HT-29 (cell line): ENCODE data around the gene DOC2A. TPM values are rescaled to one million over a fixed set of nuclear protein-coding genes. Genes with fewer than 3 reads are reported as not detected.
"Not testable (repeated sequence)": the region's sequence is repeated elsewhere in the genome, so short reads cannot be mapped to it uniquely, and the experiment has no call there.

ENCODE experiments used
- DNase-seq: peaks from one replicate; pipeline ENCODE4 v3.0.0-alpha.2; 2015; ENCODE audit warnings: low spot score
- total RNA-seq: library from RNA; depleted of rRNA; stranded (reverse); fragments of >200 nt; shearing (Covaris generic); gene quantifications from 2 replicates; pipeline ENCODE4 v1.2.3, GENCODE V29; 2014

The DOC2A gene
- total RNA-seq, 1 experiment from 2014 or later, result 0.89 TPM

- DNase-seq, result no peak
Observed at GRCh38 chr16:30027588-30028437, 17.0 kb upstream of the DOC2A start.

GRCh38 chr16:30026449-30026848, 15.6 kb upstream of the DOC2A start:
- DNase-seq, result no peak

DNA sequence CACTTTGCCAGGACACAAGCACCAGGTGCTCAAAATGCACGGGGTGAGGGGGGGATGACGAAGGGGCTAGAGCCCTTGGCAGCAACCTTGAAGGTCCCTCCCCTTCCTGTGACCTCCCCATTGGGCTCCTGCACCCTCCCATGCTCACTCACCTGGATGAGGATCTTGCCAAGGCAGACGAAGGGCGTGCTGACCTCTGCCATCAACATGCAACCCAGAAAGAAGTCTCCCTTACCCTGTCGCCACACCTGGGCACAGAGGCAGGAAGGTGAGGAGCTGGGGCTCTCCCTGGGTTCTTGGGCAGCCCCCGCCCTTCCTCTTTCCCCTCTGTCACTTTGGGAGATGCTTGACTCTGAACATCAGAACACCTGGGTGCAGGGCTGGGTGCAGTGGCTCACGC, 14.7 kb upstream of the DOC2A start:
- no peak for DNase-seq

- no peak for DNase-seq
Observed at GRCh38 chr16:30025156-30025555, 14.3 kb upstream of the DOC2A start.

- DNase-seq, result no peak
Observed at GRCh38 chr16:30024451-30024850, 13.6 kb upstream of the DOC2A start.

DNA sequence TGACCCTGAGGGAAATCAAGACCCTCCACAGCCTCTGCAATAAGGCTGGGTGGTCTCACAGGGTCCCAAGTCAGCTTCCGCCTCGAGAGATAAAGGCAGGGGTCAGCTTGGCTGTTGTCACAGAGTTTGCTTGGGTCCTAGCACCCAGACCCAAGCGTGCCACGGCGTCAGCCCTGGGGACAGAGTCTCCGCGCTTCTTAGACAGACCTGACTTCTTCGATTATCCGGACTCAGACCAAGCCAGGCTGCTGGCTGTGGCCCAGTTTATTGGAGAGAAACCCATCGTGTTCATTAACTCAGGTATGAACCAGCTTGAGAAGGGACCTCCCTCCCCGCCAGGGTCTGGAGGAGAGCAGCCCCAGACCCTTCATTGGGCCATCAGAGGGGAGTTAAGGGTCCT, 12.8 kb upstream of the DOC2A start:
- DNase-seq, result no peak

DNA sequence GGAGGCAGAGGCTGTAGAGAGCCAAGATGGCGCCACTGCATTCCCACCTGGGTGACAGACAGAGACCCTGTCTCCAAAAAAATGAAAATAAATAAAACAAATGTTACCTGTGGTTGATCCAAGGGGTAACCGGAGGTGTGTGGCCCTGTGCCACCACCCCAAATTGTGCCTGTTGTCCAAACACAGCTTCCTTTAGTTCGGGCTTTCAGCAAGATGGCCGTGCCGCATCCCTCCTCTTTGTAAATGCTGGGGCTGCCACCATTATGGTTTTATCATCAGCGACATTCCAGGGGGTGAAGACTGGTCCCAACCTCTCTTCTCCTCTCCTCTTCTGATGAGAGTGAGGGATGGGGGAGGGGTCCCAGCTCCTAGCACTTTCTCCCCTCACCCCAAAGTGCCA, 12.1 kb upstream of the DOC2A start, which contains the start of gene C16orf92:
C16orf92 (plus strand) TSS at position 312 of the 400 bp plus-strand sequence. CDS start 143 bp downstream, outside the sequence.
- DNase-seq, result no peak

GRCh38 chr16:30018731-30019158, 7.9 kb upstream of the DOC2A start:
- DNase-seq, result no peak

- not testable (repeated sequence) for DNase-seq
Observed at GRCh38 chr16:30017937-30018336, 7.1 kb upstream of the DOC2A start.

DNA sequence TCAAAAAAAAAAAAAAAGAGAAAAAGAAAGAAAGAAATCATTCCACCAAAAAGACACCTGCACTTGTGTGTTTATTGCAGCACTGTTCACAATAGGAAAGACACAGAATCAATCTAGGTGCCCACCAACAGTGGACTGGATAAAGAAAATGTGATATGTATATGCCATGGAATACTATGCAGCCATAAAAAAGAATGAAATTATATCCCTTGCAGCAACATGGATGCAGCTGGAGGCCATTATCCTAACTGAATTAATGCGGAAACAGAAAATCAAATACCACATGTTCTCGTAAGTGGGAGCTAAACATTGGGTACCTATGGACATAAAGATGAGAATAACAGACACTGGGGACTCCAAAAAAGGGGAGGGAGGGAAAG, 6.4 kb upstream of the DOC2A start:
- DNase-seq, result no peak

DNA sequence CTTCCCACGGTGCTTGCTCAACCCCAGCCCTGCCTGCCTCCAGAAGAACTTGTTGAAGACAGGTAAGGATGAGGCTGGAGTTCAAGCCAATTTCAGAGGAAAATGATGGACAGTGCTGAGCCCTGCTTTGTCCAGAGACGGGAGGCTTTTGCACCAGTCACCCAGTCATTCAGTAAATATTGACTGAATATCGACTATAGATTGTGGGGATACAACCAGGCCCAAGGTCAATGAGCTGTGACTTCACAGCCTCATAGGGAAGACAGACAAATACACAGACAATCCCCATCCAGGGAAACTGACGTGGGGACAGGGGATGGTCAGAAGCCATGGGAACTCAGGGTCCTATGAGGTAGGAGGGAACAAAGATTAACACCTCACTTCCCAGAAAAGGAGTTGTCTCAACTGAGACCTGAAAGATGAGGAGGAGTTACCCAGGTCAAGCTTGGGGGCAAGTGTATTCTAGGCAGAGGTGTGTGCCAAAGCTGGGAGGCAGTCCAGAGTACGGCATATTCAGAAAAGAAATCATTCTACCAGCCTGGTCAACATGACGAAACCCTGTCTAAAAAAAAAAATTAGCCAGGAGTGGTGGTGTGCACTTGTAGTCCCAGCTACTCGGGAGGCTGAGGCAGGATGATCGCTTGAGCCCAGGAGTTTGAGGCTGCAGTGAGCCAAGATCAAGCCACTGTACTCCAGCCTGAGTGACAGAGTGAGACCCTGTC, 5.9 kb upstream of the DOC2A start:
- DNase-seq, result no peak

DNA sequence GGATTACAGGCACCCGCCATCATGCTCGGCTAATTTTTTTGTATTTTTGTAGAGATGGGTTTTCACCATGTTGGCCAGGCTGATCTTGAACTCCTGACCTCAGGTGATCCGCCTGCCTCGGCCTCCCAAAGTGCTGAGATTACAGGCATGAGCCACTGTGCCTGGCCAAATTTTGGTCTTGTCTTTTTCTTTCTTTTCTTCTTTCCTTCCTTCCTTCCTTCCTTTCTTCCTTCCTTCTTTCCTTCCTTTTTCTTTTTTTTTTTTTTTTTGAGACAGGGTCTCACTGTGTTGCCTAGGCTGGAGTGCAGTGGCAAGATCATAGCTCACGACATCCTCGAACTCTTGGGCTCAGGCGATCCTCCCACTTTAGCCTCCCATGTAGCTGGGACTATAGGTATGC, 4.6 kb upstream of the DOC2A start:
- DNase-seq, result not testable (repeated sequence)

- DNase-seq, result not testable (repeated sequence)
Observed at GRCh38 chr16:30012598-30012997, 1.8 kb upstream of the DOC2A start.

GRCh38 chr16:30011714-30012504, 1.1 kb upstream of the DOC2A start:
- no peak for DNase-seq

- no peak for DNase-seq
Observed at GRCh38 chr16:30009990-30010843, 610 bp downstream of the DOC2A start.

DNA sequence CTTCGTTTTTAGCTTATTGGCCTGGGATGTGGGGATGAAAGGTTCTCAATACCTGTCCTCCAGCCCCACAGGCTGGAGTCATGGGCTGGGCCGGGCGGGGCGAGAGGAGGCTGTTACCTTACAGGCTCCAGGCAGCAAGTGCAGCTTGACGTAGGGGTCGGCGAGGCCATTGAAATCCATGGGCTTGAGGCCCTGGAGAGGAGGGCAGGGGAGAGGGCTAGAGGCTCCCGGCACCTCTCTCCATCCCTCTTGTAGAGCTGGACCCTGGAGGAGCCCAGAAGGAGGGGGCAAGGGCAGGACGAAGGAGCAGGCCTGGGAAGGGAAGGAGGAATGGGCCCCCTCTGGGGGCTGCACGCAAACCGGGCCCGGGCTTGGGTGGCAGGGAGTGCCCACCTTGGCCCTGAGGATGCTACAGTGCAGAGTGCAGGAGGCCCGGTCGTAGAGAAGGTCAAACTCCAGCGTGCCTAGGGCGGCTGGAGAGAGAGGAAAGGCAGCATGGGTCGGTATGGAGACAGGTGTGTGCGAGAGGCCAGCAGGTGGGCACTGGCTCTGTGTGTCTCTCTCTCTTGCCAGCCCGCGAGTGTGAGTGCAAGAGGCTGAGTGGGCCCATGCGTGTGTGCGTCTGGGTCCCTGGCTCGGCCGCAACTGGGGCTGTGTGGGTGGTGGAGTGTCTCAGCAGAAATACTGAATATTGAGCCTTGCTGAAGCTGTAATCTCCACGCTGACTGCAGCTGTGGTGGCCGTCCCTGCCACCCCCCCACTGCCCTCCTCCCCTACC, 1.6 kb downstream of the DOC2A start:
- no peak for DNase-seq

DNA sequence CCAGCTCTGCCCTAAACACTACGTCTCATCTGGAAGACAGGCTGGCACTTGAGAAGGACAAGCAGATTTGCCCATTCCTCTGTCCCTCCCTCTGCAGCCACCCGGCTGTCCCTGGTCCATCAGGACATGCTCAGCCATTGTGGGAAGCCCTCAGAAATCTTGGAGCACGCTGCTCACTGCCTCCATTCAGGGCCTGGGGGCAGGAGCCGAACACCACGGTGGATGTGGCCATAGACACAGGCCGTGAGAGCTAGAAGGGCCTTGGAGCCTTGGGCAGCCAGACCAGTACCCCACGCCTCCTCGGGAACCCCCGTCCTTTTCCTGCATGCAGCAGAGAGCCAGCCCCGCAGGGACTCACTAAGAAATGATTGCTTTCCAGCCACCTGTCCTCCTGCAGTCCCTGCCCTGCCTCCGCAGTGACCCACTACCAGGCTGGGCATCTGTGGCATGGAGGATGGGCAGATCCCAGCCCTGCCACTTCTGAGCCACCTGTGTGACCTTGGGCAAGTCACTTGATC, 3.4 kb downstream of the DOC2A start:
- no peak for DNase-seq

DNA sequence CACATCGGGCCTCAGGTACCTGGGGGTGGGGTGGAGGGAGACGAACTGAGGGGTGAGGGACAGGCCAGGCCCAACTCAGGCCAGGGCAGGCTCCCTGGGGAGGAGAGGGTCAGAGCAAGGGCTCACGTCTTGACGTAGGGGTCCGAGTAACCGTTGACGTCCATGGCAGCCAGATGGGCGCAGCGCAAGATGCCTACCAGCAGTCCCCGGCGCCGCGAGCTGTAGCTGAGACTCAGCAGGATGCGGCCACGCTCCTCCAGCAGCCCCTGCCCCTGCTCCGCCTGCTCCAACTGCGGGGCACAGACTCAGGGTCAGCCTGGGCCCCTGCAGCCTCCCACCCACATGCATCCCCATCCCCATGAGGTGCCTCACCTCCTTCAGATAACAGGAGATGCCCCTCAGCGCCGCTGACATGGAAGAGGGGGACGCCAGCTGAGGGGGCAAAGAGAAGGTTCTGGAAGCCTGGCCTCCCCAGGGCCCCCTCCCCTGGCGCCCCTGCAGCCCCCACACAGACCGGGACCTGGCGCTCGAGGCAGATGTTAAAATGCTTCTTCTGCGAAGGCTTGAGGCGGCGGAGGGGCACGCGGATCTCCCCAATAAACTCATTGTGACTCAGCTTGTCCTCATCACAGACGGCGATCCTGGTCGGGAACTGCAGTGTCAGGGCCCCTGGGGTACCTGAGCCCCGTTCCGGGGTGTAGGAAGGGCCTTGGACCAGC, 4.0 kb downstream of the DOC2A start:
- DNase-seq, result no peak

DNA sequence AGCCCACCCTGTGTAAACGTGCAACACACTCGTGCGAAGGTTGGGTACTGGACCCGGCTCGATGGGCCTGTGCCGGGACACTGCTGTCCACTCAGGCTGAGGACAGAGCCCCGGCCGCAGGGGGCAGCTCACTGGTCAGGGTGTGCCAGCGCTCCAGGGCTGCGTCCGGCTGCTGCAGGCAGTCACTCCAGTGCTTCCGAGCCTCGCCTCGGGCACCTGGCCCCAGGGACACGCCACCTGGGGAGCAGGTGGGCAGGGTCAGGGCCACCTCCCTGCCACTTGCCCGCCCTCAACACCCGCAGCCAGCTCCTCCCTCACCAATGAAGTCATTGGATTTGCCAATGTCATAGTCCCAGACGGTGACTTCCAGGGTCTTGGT, 4.7 kb downstream of the DOC2A start:
- no peak for DNase-seq
